Keratinocyte (primary cell): Measurements from ENCODE around the gene PLXDC2. TPM values are rescaled to one million over a fixed set of nuclear protein-coding genes. Genes with fewer than 3 reads are reported as not detected.

Source experiments
- DNase-seq: peaks from one replicate; pipeline ENCODE4 v3.0.0-alpha.2; 2011; ENCODE audit warnings: low read depth, missing footprints, low spot score
- FAIRE-seq: peaks from 2 replicates; lab custom pipeline; 2011; peaks lifted over from hg19 to GRCh38; lab: Jason Lieb, UNC
- H2AFZ ChIP-seq: 2 replicates; pipeline ENCODE4 v1.6.0; 2012; ENCODE audit warnings: low read length, control low read depth, inconsistent platforms; ENCODE audit not compliant: control insufficient read depth
- H3K27ac ChIP-seq: 2 replicates; pipeline ENCODE4 v1.5.1; 2011; ENCODE audit warnings: low read length; ENCODE audit not compliant: control insufficient read depth, insufficient read depth
- H3K27me3 ChIP-seq: 3 replicates; pipeline ENCODE4 v1.6.0; 2011; ENCODE audit warnings: low read length; ENCODE audit not compliant: control insufficient read depth, insufficient read depth; ENCODE audit errors: extremely low read depth
- H3K36me3 ChIP-seq, 2 experiments: 2 replicates in 1 of 2; 3 replicates in 1 of 2; pipeline ENCODE4 v1.5.1; 2011; ENCODE audit warnings: low read length in 2 of 2, mild to moderate bottlenecking in 1 of 2; ENCODE audit not compliant: control insufficient read depth in 2 of 2, insufficient read depth in 2 of 2; ENCODE audit errors: extremely low read depth in 1 of 2
- H3K4me1 ChIP-seq: 3 replicates; pipeline ENCODE4 v1.5.1; 2011; ENCODE audit warnings: low read length; ENCODE audit not compliant: control insufficient read depth, insufficient read depth; ENCODE audit errors: extremely low read depth
- H3K4me2 ChIP-seq: 3 replicates; pipeline ENCODE4 v1.6.0; 2011; ENCODE audit warnings: low read depth, low read length; ENCODE audit not compliant: control insufficient read depth, insufficient read depth; ENCODE audit errors: extremely low read depth
- H3K4me3 ChIP-seq, 3 experiments: fragments of 200-600 bp in 1 of 3; sonication (generic) in 1 of 3; 2 replicates in 2 of 3; 3 replicates in 1 of 3; pipeline ENCODE4 v1.5.1; 2011 to 2016; ENCODE audit warnings: low read length in 3 of 3, mild to moderate bottlenecking in 3 of 3, control low read depth in 2 of 3, inconsistent platforms in 1 of 3, low read depth in 1 of 3, mixed read lengths in 1 of 3, mixed run types in 1 of 3, moderate library complexity in 1 of 3; ENCODE audit not compliant: control insufficient read depth in 2 of 3, insufficient read depth in 2 of 3; ENCODE audit errors: extremely low read depth in 1 of 3
- H3K79me2 ChIP-seq: 2 replicates; pipeline ENCODE4 v1.6.0; 2012; ENCODE audit warnings: low read length; ENCODE audit not compliant: control insufficient read depth, insufficient read depth
- H3K9ac ChIP-seq: 3 replicates; pipeline ENCODE4 v1.6.0; 2011; ENCODE audit warnings: low read length; ENCODE audit not compliant: control insufficient read depth, insufficient read depth; ENCODE audit errors: extremely low read depth
- H3K9me1 ChIP-seq: 3 replicates; pipeline ENCODE4 v1.6.0; 2011; ENCODE audit warnings: low read length; ENCODE audit not compliant: control insufficient read depth, insufficient read depth; ENCODE audit errors: extremely low read depth
- H3K9me3 ChIP-seq: 2 replicates; pipeline ENCODE4 v1.5.1; 2012; ENCODE audit warnings: low read depth, low read length; ENCODE audit not compliant: control insufficient read depth
- H4K20me1 ChIP-seq: 3 replicates; pipeline ENCODE4 v1.6.0; 2011; ENCODE audit warnings: low read length; ENCODE audit not compliant: control insufficient read depth, insufficient read depth; ENCODE audit errors: extremely low read depth
- CTCF ChIP-seq, 3 experiments: IDR thresholded peaks in 1 of 3; conservative IDR thresholded peaks in 1 of 3; optimal IDR thresholded peaks in 1 of 3; 2 replicates in 2 of 3; 3 replicates in 1 of 3; pipeline versions ENCODE3 to v1.5.1; 2011; ENCODE audit warnings: low read length in 3 of 3, mild to moderate bottlenecking in 3 of 3, moderate library complexity in 2 of 3, control low read depth in 1 of 3, inconsistent platforms in 1 of 3; ENCODE audit not compliant: insufficient read depth in 2 of 3; ENCODE audit errors: extremely low read depth in 1 of 3
- EZH2 ChIP-seq: IDR thresholded peaks from one replicate; pipeline ENCODE4 v1.6.1; 2012; ENCODE audit warnings: inconsistent platforms, mild to moderate bottlenecking, low read length, moderate library complexity
- dilution Hi-C: fragments of 300-500 bp; cut with MboI; formaldehyde crosslinking; loops from one replicate; pipeline ENCODE4 v1.7.0; 2020; ENCODE audit warnings: low sequenced_read_pairs; ENCODE audit not compliant: extremely low pct_ligation_motif_present
- polyA plus RNA-seq, 5 experiments: library from polyadenylated mRNA; depleted of rRNA in 3 of 5; stranded (reverse) in 3 of 5; stranded (forward) in 1 of 5; unstranded in 1 of 5; fragments of >200 nt; gene quantifications; 1 replicate in 1 of 5; 2 replicates in 3 of 5; 3 replicates in 1 of 5; pipeline versions ENCODE4 v1.2.1 to v1.2.3, GENCODE V29; 2011 to 2012; ENCODE audit warnings: missing spikeins in 2 of 5, low read depth in 1 of 5, low replicate concordance in 1 of 5

PLXDC2 gene
- polyA plus RNA-seq, 1 donor (not counting 4 experiments of a cell fraction or from before 2014, with no cell fraction given) = 12.9 TPM

GRCh38 chr10:19932806-19933371 is 116.7 kb downstream of the PLXDC2 start:
- Histone ChIP-seq H3K9me1 (no peaks in the 10 kb centered on the region), H2AFZ (no peak overlapping the region), H3K36me3 (no peaks in the 10 kb centered on the region), H3K9ac (no peak overlapping the region), H4K20me1 (no peaks in the 10 kb centered on the region), H3K4me1 (peaks cover 32% of the 10 kb centered on the region), H3K4me3 (no peak overlapping the region), H3K4me2 (peak overlapping the region; percentile 52), H3K27me3 (no peaks in the 10 kb centered on the region), H3K27ac (no peak overlapping the region), H3K9me3 (no peaks in the 10 kb centered on the region), H3K79me2 (no peaks in the 10 kb centered on the region)
- no peak for DNase-seq
- peak; percentile 70 for FAIRE-seq
- dilution Hi-C loops = no loop called here
- TF ChIP-seq CTCF (optimal IDR thresholded peaks at IDR 0.05 in 1 of 3, IDR thresholded peaks at IDR 0.05 in 1 of 3, conservative IDR thresholded peaks at IDR 0.05 in 1 of 3; ENCODE audit: extremely low read depth in 1 of 3, insufficient read depth in 2 of 3, low read length in 3 of 3) (no peak), EZH2 (no peak)

- no peak for TF ChIP-seq CTCF (optimal IDR thresholded peaks at IDR 0.05 in 1 of 3, IDR thresholded peaks at IDR 0.05 in 1 of 3, conservative IDR thresholded peaks at IDR 0.05 in 1 of 3; ENCODE audit: extremely low read depth in 1 of 3, insufficient read depth in 2 of 3, low read length in 3 of 3)
- Histone ChIP-seq H3K9me1 (no peaks in the 10 kb centered on the region), H3K4me2 (no peak overlapping the region), H3K9me3 (no peaks in the 10 kb centered on the region), H3K27ac (no peak overlapping the region), H2AFZ (no peak overlapping the region), H3K36me3 (no peaks in the 10 kb centered on the region), H3K79me2 (no peaks in the 10 kb centered on the region), H3K4me3 (no peak overlapping the region), H4K20me1 (no peaks in the 10 kb centered on the region), H3K27me3 (no peaks in the 10 kb centered on the region), H3K4me1 (peaks cover 32% of the 10 kb centered on the region), H3K9ac (no peak overlapping the region)
- dilution Hi-C loops = no loop called here
- FAIRE-seq = no peak
- DNase-seq = no peak
These were observed 117.5 kb downstream of the PLXDC2 start for GRCh38 chr10:19933772-19934171.
